NCI-H2081 (cell line): Measurements from ENCODE around the gene ZNF157.
"Not testable (repeated sequence)": the region's sequence is repeated elsewhere in the genome, so short reads cannot be mapped to it uniquely, and the experiment has no call there.

Experiments used
- DNase-seq, 2 experiments: peaks; one replicate each; lab custom pipeline; 2025; lab: John Stamatoyannopoulos, UW

Gene ZNF157

GRCh38 chrX:47370278-47370677 is at the start of gene ZNF157:
ZNF157 (plus strand) TSS chrX:47370578; CDS start chrX:47370669, 91 bp downstream.
- DNase-seq = no peak

GRCh38 chrX:47321386-47321785 is 49.0 kb upstream of the ZNF157 start:
- no peak for DNase-seq

GRCh38 chrX:47321823-47322371 is 48.5 kb upstream of the ZNF157 start:
- DNase-seq = no peak

- DNase-seq = no peak
Observed at GRCh38 chrX:47327902-47328301, 42.5 kb upstream of the ZNF157 start.

- DNase-seq = not testable (repeated sequence)
Observed at GRCh38 chrX:47332729-47333128, 37.6 kb upstream of the ZNF157 start.

- no peak for DNase-seq
Observed at GRCh38 chrX:47351706-47352105, 18.7 kb upstream of the ZNF157 start.

- no peak for DNase-seq
Observed at GRCh38 chrX:47358387-47359065, 11.9 kb upstream of the ZNF157 start.

- no peak for DNase-seq
Observed at GRCh38 chrX:47360423-47361179, 9.8 kb upstream of the ZNF157 start.

- DNase-seq = peak; percentile 92 to 97
Observed at GRCh38 chrX:47361538-47362511, 8.6 kb upstream of the ZNF157 start.

GRCh38 chrX:47366041-47366722 is 4.2 kb upstream of the ZNF157 start:
- DNase-seq = peak; percentile 70 to 81

- no peak for DNase-seq
Observed at GRCh38 chrX:47373198-47373597, 2.8 kb downstream of the ZNF157 start.

- no peak for DNase-seq
Observed at GRCh38 chrX:47380268-47380667, 9.9 kb downstream of the ZNF157 start.

GRCh38 chrX:47380837-47381236 is 10.5 kb downstream of the ZNF157 start:
- DNase-seq = not testable (repeated sequence)

- DNase-seq = peak; percentile 72 to 77
Observed at GRCh38 chrX:47384502-47384901, 14.1 kb downstream of the ZNF157 start.

GRCh38 chrX:47390780-47391179 is 20.4 kb downstream of the ZNF157 start:
- DNase-seq = no peak

GRCh38 chrX:47413179-47413594 is 42.8 kb downstream of the ZNF157 start:
- no peak for DNase-seq

- no peak for DNase-seq
Observed at GRCh38 chrX:47420265-47420664, 49.9 kb downstream of the ZNF157 start.

- no peak for DNase-seq
Observed at GRCh38 chrX:47420962-47421361, 50.6 kb downstream of the ZNF157 start.

GRCh38 chrX:47422444-47422843 is 52.1 kb downstream of the ZNF157 start:
- no peak for DNase-seq

GRCh38 chrX:47430925-47431324 is 60.5 kb downstream of the ZNF157 start:
- no peak for DNase-seq

GRCh38 chrX:47446431-47446830 is 76.1 kb downstream of the ZNF157 start:
- DNase-seq = no peak
